Germinal center (tissue), 1 donor: Measurements from ENCODE around the gene SPOPL.
"Not testable (repeated sequence)": the region's sequence is repeated elsewhere in the genome, so short reads cannot be mapped to it uniquely, and the experiment has no call there.

Source experiments
- DNase-seq: peaks from one replicate; pipeline ENCODE4 v3.0.0; 2012; ENCODE audit warnings: mixed read lengths, low spot score

The SPOPL gene

DNA sequence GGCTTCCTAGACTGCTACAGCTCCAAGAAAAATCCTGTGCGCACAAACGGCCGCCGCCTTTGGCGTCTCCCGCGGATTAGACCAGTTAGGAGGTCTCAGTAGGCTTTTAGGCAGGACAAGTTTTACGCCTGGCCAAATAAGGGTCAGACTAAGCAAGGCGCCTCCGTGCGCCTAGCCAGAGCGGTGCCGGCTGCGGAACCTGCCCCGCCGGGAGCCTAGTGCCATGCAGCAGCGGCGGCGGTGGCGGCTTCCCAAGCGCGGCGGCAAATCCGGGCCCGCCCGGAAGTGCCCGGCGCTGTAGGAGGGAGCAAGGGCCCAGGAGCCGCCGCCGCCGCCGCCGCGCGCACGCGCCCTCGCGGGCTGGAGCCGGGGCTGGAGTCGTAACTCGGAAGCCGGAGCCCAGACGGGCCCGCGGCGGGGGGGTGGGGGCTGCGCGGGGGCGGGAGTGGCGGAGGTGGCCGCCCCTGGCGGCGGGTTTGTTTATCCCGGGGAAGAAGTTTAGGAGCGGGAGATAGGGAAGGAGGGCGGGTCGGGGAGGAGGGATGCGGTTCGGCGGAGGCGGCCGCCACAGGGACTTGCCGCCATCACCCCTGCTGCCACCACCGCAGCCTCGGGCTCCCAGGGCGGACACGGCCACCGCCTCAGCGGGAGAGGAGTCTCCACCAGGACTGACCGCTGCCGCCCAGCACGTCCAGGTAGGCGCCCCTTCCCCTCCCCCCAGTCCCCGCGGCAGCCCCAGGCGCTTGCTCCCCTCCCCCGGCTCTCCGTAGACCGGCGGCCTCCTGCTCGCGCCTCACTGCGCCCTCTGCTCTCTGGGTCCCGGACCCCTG is at the start of gene SPOPL:
Gene SPOPL, plus strand, starts transcription at position 346 of the 830 bp plus-strand sequence. CDS start 48,447 bp downstream, outside the sequence.
- peak; percentile 92 for DNase-seq

DNA sequence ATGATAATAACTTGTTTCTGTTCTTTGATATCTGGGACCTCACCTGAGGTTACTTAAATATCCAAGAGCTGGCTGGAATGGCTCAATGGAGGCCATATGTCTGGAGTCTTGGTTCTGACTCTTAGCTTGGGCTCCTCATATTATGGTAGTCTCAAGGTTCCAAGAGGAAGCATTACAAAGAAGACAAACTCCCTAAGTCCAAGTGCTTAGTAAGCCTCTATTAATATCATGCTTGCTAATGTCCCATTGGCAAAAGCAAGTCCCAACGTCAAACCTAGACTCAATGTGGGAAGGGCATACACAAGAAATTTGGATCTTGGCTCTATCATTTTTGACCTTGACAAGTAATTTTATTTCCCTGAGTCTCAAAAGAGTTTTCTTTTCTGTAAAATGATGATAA is 49.2 kb upstream of the SPOPL start:
- DNase-seq: no peak

DNA sequence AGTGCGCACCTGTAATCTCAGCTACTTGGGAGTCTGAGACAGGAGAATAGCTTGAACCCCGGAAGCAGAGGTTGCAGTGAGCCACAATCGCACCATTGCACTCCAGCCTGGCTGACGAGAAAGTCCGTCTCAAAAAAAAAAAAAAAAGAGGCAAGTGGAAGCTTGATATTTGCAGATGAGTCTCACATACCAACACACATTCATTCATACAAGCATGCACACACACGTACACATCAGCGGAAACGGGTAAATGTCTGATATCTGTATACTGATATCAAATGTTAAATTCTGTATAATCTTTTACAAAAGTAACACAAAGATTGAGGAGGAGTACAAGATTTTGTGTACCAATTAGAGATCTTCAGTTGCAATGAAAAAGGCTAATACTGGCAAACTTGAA is 47.8 kb upstream of the SPOPL start:
- DNase-seq: no peak

GRCh38 chr2:138454761-138455160 is 46.8 kb upstream of the SPOPL start:
- no peak for DNase-seq

GRCh38 chr2:138455275-138455674 is 46.3 kb upstream of the SPOPL start:
- no peak for DNase-seq

GRCh38 chr2:138455691-138456090 is 45.9 kb upstream of the SPOPL start:
- no peak for DNase-seq

- DNase-seq: not testable (repeated sequence)
Observed at GRCh38 chr2:138462689-138463088, 38.9 kb upstream of the SPOPL start.

GRCh38 chr2:138468617-138469016 is 33.0 kb upstream of the SPOPL start:
- DNase-seq: no peak

GRCh38 chr2:138469411-138469810 is 32.2 kb upstream of the SPOPL start:
- no peak for DNase-seq

GRCh38 chr2:138470941-138471340 is 30.6 kb upstream of the SPOPL start:
- DNase-seq: no peak

DNA sequence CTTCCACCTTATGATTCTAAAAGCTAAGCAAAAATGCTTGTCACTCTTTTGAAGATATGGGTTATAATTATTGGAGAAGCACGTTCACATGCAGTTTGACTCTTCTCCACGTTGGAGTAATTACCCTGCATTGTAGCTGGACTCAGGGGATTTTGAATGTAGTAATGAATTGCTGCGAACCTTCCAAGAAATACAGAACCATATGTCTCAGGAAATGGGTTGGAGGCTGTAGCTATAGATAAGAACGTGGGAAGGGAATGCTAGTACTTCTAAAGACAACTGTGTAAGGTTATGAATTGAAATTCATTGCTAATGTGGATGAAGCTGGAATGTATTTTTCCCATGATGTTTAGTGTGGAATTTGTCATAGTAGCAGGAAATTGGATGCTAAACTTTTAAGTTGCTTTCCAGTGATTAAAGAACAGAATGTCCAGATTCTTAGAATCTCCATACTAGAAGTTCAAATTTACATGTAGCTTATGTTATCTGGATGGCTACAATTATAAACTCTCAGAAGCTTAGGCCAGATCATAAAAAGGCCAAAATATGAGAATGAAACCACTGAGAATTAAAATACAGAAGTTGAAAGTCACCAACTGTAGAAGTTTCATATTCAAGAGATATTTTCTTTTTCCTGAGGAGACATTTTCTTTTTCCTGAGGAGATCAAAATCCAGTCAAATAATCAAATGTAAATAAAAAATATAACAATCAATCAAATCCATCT is 27.3 kb upstream of the SPOPL start:
- no peak for DNase-seq

- peak; percentile 34 for DNase-seq
Observed at GRCh38 chr2:138475277-138475776, 26.2 kb upstream of the SPOPL start.

DNA sequence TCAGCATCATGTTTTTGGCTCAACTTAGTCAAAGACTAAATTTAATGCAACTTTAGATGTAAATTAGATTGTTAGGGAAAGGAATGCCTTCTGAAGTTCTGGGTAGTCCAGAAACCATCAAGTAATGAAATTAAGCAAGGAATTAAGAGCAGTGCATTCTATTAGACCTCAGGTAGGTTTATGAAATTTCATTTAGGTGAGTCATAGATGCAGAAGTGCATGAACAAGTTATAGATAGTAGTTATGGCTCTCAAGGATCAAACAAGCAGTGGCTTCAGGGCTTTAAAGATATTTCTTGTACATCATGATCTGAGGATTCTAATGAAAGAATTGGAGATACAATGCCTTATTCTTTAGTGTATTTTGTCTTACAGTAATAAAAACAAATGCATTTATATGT is 25.4 kb upstream of the SPOPL start:
- no peak for DNase-seq

- DNase-seq: no peak
Observed at GRCh38 chr2:138476940-138477339, 24.6 kb upstream of the SPOPL start.

- not testable (repeated sequence) for DNase-seq
Observed at GRCh38 chr2:138482796-138483195, 18.8 kb upstream of the SPOPL start.

- no peak for DNase-seq
Observed at GRCh38 chr2:138485019-138485418, 16.6 kb upstream of the SPOPL start.

DNA sequence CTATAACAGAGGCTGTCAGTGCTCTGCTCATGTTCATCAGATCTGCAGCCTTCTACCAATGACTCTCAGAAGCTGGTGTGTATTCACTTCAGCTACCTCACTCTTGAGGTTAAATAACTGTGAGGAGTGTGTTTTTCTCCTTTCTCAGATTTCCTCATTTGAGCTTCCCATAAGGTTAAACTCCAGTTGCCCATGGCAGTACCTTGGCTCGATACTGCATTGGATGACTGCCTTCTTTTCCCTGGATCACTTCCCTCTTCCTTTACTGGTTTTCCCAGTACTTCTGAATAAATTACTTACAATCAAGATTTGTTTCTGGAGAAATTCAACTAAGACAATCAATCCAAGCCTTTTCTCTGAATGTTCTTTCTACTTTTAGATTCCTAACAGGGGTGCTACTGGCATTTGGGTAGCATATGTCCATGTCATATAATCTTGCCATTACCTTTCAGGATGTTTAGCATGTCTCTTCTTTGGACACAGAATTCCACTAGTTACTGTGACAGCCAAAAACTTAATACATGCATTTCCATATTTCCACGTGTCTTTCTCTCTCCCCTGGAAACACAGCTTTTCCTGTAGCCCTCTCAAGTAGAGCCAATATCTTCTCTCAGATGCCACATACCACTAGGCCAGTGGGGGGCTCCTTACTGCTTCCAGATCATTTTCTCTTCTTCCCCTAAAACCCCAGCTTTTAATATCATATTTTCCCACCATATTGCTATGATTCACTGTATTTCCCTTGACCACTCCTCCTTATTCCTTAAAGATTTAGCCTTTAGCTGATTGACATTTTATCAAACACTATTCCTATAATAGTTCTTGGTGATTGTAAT is 15.0 kb upstream of the SPOPL start:
- no peak for DNase-seq

DNA sequence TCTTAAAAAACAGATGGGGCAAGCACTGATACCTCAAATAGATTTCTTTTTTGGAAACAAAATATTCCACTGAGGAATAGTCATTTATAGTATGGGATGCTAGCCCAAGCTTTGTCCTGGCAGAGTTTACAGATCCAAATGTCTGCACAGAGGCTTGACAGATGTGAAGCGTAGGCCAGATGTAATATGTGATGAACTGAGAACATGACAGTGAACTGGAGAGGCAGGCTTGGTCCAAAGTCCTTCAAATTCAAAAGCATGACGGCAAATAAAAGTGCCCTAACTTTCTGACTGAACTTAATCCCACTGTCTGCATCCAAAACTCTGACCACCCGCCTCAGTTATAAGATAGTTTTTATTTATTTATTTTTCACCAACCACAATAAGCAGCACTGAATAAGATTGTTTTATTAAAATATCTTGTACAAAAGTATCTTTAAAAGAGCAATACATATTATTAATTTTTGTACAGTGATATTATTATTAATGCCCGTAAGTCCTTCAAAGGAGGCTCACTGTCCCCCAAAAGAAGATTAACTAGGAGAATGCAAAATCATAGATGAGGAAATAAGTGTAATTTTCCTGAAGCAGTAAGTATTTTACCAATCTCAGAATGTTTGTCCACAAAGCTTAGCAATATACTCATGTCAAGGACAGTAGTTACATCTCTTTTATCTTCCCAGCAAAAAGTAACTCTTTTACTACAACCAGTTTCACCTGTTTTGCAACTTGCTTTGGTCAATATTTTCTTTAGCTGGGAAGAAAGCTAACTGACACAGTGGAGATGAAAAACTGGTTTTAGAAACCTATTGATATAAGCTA is 10.7 kb upstream of the SPOPL start:
- DNase-seq: no peak

DNA sequence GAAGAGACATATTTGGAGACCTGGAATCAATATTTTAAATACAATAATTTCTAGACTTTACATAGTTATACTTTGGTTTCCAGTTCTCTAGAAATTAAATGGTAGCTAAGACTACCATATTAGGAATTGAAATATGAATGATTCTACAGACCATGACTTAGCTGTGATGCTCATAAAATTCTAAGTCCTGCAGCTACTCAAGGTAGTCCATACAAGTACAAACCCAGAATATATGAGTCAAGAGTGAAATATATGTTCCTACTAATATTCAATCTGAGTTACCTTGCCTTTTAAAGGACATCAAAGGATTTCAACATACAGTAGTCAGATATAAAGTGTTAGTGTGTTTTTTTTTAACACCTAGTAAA is 10.1 kb upstream of the SPOPL start:
- no peak for DNase-seq

- no peak for DNase-seq
Observed at GRCh38 chr2:138492160-138492559, 9.4 kb upstream of the SPOPL start.

DNA sequence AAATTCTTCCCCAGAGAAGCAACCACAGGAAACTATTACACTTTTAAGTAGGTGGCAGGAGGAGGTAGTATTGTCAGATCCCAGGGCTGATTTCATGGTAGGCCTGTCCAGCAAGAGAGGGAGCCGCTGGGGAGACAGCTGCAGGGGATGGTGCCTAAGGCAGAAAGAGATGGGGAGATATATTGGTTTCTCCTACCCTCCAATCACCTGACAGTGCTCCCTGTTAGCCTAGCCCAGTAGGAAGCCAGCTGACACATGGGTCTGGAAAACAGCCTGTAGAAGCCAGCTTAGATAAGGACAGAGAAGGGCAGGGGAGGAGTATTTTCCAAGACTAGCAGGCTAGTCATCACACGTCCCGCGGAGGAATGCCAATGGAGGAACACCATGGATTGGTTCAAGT is 8.2 kb upstream of the SPOPL start:
- DNase-seq: no peak
